Ascending aorta (tissue), 2 donors: ENCODE data around the gene WNK2. TPM values are rescaled to one million over a fixed set of nuclear protein-coding genes. Genes with fewer than 3 reads are reported as not detected.

Experiments used
- DNase-seq, 2 donors: peaks; one replicate each; pipeline ENCODE4 v3.0.0-alpha.2; 2019; ENCODE audit warnings: low spot score in 2 of 2
- H3K27ac ChIP-seq, 2 donors: fragments of 200-600 bp; sonication (generic); one replicate each; pipeline ENCODE4 v1.5.1; 2016 to 2017; ENCODE audit warnings: mild to moderate bottlenecking in 1 of 2
- H3K27me3 ChIP-seq: fragments of 200-600 bp; sonication (generic); one replicate; pipeline ENCODE4 v1.5.1; 2017
- H3K36me3 ChIP-seq, 2 donors: fragments of 200-600 bp; sonication (generic); one replicate each; pipeline ENCODE4 v1.5.1; 2016
- H3K4me1 ChIP-seq, 2 donors: fragments of 200-600 bp; sonication (generic); one replicate each; pipeline ENCODE4 v1.5.1; 2016 to 2017; ENCODE audit warnings: mild to moderate bottlenecking in 1 of 2
- H3K4me3 ChIP-seq, 2 donors: fragments of 200-600 bp; sonication (generic); one replicate each; pipeline ENCODE4 v1.5.1; 2016 to 2017; ENCODE audit warnings: mild to moderate bottlenecking in 1 of 2
- H3K9me3 ChIP-seq, 2 donors: fragments of 200-600 bp; sonication (generic); one replicate each; pipeline ENCODE4 v1.5.1; 2016
- intact Hi-C: fragments of 100-400 bp; cut with DNase I; formaldehyde crosslinking; loops from one replicate; pipeline ENCODE4 v1.15.1; 2023
- total RNA-seq: library from RNA; depleted of rRNA; stranded (reverse); fragments of >200 nt; gene quantifications from one replicate; pipeline ENCODE4 v1.1.0, GENCODE V29; 2016
- TF ChIP-seq, protein P1 (sequence below), 3 experiments: fragments of 200-600 bp in 2 of 3; fragments of 450-650 bp in 1 of 3; sonication (generic) in 2 of 3; IDR thresholded peaks; one replicate each; pipeline ENCODE4 v1.5.1; 2016 to 2019; ENCODE audit warnings: antibody characterized with exemption in 3 of 3, mild to moderate bottlenecking in 1 of 3, moderate library complexity in 1 of 3

Gene WNK2
- total RNA-seq, 1 donor from 2014 or later = not detected

DNA sequence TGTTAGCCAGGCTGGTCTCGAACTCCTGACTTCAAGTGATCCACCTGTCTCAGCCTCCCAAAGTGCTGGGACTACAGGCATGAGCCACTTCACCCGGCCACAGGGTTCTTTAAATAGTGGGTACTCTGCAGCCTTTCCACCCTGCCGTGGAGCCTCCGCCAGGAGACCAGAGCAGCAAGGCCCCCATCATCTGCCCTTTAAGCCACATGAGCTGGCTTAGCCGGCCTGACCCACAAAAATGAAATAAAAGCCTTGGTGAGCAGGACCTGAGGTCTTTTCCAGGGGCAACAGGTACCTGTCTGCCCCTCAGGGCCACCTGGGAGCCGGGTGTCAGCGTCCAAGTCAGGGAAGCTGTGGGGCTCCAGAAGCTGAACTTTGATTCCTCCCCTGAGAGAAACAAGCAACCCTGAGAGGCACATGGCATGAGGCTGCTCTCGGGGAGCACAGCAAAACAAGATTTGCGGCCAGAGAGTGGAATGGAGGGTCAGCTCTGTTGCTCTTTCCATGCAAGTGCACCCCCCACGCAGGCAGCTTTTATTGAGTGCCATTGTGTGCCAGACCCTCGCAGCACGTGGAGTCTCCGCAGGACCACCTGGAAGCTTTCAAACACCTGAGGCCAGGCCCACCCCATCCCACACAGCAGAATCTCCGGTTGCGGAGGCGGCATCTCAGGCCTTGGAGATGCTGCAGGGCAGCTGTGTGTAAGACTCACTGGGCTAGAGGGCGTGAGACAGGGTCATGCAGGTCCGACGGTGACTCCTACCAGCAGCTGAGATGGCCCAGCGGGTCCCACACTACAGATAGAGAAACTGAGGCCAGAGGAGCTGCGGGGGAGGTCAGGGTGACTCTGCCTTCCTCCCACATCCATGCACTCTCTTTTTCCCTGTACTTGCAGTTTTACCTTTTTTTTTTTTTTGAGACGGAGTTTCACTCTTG is 4.8 kb upstream of the WNK2 start:
- intact Hi-C loops = no loop called here
- H3K4me1 ChIP-seq = peaks cover 3 to 5% of the 10 kb centered on the region in 2 donors
- no peaks in the 10 kb centered on the region for H3K27me3 ChIP-seq
- DNase-seq = no peak
- H3K9me3 ChIP-seq = no peaks in the 10 kb centered on the region
- H3K27ac ChIP-seq = no peak overlapping the region
- H3K36me3 ChIP-seq = no peaks in the 10 kb centered on the region
- no peak overlapping the region for H3K4me3 ChIP-seq
- TF ChIP-seq, protein P1, sequence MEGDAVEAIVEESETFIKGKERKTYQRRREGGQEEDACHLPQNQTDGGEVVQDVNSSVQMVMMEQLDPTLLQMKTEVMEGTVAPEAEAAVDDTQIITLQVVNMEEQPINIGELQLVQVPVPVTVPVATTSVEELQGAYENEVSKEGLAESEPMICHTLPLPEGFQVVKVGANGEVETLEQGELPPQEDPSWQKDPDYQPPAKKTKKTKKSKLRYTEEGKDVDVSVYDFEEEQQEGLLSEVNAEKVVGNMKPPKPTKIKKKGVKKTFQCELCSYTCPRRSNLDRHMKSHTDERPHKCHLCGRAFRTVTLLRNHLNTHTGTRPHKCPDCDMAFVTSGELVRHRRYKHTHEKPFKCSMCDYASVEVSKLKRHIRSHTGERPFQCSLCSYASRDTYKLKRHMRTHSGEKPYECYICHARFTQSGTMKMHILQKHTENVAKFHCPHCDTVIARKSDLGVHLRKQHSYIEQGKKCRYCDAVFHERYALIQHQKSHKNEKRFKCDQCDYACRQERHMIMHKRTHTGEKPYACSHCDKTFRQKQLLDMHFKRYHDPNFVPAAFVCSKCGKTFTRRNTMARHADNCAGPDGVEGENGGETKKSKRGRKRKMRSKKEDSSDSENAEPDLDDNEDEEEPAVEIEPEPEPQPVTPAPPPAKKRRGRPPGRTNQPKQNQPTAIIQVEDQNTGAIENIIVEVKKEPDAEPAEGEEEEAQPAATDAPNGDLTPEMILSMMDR (IDR thresholded peaks at IDR 0.05) = no peak

DNA sequence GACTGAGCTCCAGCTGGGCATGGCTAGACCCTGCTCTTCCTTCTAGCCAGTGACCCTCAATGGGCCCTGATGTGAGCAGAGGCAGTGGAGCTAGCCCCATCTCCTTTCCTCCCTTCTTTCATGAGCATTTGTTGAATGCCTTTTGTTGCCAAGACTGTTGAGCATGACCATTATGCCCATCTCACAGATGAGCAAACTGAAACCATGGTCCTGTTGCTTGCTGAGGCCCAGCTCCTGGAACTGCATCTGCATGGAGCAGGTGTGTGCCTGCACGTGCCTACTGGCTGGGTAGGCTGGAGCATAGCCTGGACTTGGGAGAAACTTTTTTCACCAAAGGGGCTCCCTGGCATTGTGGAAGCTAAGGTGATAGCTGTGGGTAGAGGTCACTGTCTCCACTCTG is 3.0 kb upstream of the WNK2 start:
- Histone ChIP-seq H3K9me3 (no peaks in the 10 kb centered on the region), H3K36me3 (no peaks in the 10 kb centered on the region), H3K27ac (no peak overlapping the region), H3K4me3 (no peak overlapping the region), H3K4me1 (peaks cover 7 to 12% of the 10 kb centered on the region in 2 donors), H3K27me3 (no peaks in the 10 kb centered on the region)
- DNase-seq = no peak
- intact Hi-C loops = no loop called here
- TF ChIP-seq, protein P1 (IDR thresholded peaks at IDR 0.05) = no peak

DNA sequence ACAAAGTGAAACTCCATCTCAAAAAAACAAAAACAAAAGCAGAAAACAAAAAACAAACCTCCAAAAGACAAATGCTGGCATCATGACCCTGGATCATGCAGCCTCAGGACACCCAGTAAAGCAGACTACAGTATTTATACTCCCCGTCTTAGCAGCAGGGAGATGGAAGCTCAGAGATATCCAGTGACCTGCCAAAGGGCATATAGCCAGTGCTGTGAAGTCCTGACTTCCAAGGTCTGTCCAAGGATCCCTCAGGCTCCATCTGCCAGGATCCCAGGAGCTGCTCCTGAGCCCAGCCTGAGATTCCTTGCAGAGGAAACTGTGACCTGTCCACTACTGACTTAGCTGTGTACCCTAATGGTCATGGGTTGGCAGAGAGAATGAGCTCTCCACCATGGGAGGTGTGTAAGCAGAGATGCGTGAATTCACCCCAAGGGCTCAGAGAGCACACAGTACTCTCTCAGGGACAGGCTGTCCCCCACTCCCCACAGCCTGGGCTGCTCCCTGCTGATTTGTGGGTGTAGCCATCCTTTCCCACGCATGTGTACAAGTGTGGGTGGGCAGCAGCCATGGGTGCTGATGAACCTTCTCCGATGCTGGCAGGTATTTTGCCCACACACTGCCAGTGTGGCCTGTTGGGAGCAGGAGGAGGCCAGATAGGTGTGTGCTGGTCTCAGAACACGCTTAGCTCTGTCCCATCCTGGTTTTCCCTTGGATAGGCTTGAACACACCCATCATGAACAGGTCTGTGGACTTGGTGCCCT is 2.1 kb upstream of the WNK2 start:
- Histone ChIP-seq H3K9me3 (no peaks in the 10 kb centered on the region), H3K27ac (no peak overlapping the region), H3K4me1 (peaks cover 7 to 12% of the 10 kb centered on the region in 2 donors), H3K27me3 (no peaks in the 10 kb centered on the region), H3K4me3 (no peak overlapping the region), H3K36me3 (no peaks in the 10 kb centered on the region)
- DNase-seq = no peak
- intact Hi-C loops = no loop called here
- TF ChIP-seq, protein P1 (IDR thresholded peaks at IDR 0.05) = no peak

DNA sequence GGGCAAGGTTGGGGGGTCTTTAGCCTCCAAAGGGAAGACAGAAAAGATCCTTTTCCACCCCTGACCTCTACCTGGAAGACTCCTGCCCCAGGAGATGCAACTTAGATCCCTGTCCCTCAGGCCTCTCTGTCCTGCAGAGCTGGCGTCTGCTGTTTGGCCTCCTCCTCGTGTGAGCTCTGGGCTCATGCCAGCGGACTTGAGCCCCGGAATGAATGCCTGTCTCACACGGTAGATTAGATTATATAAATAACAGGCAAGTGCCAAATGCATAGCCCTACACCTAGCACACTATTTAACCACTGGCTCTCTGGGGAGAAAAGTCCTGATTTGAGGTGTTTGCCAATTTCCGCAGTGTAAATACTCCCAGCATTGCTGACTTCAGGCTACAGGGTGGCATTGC is 1.4 kb upstream of the WNK2 start:
- no peak overlapping the region for H3K27ac ChIP-seq
- intact Hi-C loops = no loop called here
- H3K4me3 ChIP-seq = no peak overlapping the region
- no peaks in the 10 kb centered on the region for H3K9me3 ChIP-seq
- TF ChIP-seq, protein P1 (IDR thresholded peaks at IDR 0.05) = no peak
- H3K27me3 ChIP-seq = no peaks in the 10 kb centered on the region
- no peaks in the 10 kb centered on the region for H3K36me3 ChIP-seq
- H3K4me1 ChIP-seq = peaks cover 7 to 12% of the 10 kb centered on the region in 2 donors
- no peak for DNase-seq

DNA sequence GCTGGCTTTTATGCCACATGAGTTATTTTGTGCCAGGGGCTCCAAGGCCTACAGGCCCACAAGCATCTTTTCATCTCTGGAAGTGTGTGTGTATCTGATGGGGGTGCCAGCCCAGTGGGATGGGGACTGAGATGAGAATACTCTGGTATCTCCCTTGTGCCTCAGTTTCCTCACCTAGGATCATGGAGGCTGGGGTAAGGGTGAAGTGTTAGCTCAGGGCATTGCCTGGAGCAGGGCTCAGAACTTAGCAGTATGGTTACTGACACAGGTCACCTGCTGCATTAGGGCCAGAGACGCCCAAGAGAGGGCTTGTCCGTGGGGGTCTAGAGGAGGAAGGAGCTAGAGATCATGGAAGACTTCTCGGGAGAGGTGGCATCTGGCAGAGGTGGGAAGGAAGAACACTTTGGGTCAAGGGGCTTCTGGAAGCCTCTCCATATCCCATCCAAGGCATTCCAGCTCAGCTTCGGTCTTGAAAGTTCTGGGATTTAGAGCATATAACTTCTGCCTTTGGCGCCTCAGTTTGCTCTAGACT is 742 bp upstream of the WNK2 start:
- intact Hi-C loops = no loop called here
- no peaks in the 10 kb centered on the region for H3K36me3 ChIP-seq
- H3K4me3 ChIP-seq = peak overlapping the region; percentile 59 to 67
- no peak for DNase-seq
- no peak overlapping the region for H3K27ac ChIP-seq
- peaks cover 7 to 12% of the 10 kb centered on the region in 2 donors for H3K4me1 ChIP-seq
- H3K9me3 ChIP-seq = no peaks in the 10 kb centered on the region
- H3K27me3 ChIP-seq = no peaks in the 10 kb centered on the region
- TF ChIP-seq, protein P1 (IDR thresholded peaks at IDR 0.05) = no peak
